Muscle of back (tissue), 11 donors: ENCODE measurements around the gene PHPT1. TPM values are rescaled to one million over a fixed set of nuclear protein-coding genes. Genes with fewer than 3 reads are reported as not detected.
A peak's percentile ranks its signal among the peaks of the same experiment; 100 is the strongest.
"Not testable (repeated sequence)": the region's sequence is repeated elsewhere in the genome, so short reads cannot be mapped to it uniquely, and the experiment has no call there.

Experiments
- DNase-seq, 3 donors: peaks; one replicate each; pipeline versions ENCODE4 v3.0.0 to v3.0.0-alpha.2; 2013
- polyA plus RNA-seq, 10 donors: library from polyadenylated mRNA; unstranded; fragments of 120-200 nt; gene quantifications; one replicate each; pipeline ENCODE4 v1.2.1, GENCODE V29; 2013; ENCODE audit not compliant: insufficient read length in 10 of 10

The PHPT1 gene
- polyA plus RNA-seq, 10 donors, result 63.9 to 118 (median 81.7) TPM

GRCh38 chr9:136835162-136835931, 13.9 kb upstream of the PHPT1 start:
- DNase-seq, result no peak

DNA sequence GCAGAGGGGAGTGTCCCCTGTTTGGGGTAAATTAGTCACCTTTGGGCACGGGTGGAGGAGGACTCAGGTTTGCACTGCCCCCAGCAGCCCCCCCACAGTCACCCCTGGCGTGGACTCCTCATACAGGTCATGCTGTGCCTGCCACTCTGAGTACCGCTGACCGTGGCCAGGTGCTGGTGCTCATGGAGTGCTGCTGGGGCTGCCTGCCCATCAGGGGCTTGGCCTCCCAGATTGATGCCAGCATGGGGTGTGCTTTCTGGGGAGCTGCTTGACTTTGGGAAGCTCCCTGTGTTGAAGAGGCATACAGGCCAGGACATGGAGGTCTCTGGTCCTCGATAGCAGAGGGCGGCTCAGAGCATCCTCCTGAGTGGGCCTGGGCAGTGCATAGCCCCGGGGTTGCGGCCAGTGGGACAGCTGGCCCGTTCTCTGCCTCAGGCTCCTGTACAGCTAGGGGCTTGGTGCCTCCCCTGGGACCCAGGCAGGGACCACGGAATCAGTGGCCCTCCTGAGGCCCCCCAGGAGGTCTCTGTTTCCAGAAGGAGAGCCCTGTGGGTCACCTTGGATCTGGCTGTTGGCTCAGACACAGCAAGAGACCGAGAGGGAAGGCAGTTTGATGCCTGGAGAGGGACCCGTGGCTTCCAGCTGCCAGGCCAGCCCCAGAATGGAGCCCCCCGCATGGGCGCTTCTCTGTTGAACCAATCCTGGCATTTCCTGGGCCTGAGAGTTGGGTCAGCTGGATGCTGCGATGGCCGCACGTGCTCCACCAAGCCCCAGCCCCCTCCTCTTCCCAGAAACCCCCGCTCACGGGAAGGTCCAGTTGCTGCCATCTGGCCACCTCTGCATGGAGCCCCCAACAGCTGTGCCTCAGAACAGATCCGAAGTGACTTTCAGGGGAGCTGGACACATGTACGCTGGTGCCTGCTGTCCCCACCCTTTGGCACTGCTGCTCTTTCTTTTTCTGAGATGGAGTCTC, 13.0 kb upstream of the PHPT1 start:
- peak in 1 of 3 donors; percentile 26 for DNase-seq

DNA sequence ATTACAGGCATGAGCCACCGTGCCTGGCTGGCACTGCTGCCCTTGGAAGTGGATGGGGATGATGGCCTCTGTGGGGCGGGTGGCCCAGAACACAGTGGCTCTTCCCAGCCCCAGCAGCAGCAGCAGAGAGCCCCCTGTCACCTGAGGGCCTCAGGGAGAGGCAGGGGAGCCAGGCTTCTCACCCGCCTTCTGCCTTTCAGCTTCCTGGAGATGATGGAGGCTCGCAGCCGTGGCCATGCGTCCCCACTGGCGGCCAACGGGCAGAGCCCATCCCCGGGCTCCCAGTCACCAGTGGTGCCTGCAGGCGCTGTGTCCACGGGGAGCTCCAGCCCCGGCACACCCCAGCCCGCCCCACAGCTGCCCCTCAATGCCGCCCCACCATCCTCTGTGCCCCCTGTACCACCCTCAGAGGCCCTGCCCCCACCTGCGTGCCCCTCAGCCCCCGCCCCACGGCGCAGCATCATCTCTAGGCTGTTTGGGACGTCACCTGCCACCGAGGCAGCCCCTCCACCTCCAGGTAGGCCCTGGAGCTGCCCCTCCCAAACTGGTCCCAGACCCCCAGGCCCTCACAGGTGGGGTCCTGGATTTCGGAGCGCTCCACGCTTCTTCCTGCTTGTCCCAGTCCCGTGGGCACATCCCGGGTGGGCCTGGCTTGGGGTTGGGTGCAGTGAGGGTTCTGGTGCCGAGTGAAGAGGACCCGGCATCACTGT, 11.9 kb upstream of the PHPT1 start:
- DNase-seq, result no peak

DNA sequence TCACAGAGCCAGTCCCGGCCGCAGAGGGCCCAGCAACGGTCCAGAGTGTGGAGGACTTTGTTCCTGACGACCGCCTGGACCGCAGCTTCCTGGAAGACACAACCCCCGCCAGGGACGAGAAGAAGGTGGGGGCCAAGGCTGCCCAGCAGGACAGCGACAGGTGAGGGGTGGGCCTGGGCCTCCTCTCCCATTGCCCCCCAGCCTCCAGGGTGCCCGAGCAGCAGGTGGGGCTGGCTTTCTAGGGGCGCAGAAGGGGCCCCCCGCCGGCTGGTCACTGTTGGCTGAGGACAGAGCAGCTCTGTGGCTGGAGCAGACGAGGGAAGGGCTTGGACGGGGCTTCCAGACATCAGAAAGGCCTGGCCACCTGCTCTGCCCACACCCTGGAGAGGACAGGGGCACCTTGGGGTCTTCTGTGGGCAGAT, 11.3 kb upstream of the PHPT1 start:
- not testable (repeated sequence) for DNase-seq

DNA sequence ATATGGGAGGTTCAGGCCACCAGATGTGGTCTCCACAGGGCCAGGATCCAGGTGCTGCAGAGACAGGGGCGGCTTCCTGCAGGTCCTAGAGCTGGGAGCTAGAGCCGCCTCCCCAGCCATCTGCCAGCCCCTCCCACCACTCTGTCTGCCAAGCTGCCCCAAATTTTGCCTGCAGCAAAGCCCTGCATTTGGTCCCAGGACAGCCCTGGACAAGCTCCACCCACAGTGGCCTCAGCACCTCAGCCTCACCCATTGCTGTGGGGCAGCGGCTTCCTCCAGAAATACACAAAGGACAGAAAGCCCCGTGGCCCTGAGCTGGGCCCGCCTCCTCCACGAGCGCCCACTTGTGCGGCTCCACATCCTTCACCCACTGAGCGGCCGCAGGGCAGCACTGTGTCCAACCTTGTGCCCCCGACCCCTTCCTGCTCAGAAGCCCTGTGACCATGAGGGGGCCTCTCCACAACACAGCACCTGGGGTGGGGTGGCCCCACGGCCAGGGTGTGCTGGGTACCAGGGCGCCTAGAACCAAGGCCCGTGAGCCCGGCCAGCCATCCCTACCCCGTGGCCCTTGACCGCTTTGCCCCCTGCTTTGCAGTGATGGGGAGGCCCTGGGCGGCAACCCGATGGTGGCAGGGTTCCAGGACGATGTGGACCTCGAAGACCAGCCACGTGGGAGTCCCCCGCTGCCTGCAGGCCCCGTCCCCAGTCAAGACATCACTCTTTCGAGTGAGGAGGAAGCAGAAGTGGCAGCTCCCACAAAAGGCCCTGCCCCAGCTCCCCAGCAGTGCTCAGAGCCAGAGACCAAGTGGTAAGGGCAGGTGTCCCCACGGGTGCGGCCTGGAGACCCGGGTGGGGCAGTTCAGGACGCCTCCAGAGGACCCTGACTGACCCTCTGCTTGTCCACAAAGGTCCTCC, 10.6 kb upstream of the PHPT1 start:
- DNase-seq, result no peak

- DNase-seq, result no peak
Measured at GRCh38 chr9:136839229-136840139, 9.7 kb upstream of the PHPT1 start.

DNA sequence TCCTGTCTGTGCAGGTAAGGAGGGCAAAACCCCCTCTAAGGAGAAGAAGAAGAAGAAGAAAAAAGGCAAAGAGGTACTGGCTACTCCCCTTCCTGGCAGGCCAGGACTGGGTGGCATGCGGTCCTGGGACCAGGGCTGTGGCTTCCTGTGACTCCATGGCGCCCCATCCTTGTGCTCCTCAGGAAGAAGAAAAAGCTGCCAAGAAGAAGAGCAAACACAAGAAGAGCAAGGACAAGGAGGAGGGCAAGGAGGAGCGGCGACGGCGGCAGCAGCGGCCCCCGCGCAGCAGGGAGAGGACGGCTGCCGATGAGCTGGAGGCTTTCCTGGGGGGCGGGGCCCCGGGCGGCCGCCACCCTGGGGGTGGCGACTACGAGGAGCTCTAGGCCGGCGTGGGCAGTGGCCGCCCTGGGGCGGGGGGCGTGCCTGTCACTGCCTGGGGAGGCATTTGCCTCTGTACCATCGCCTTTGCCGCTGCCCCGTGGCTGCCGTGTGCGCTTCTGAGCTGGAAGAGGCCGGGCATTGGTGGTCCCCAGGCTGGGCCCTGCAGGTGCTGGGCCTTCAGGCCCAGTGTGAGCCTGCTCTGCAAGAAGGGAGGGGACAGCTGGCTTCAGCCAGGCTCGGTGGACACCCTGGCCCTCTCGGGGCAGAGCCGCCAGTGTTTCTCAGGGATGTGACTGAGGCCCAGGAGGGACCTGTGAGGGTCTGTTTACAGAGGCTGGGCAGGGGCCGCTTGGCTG, 8.9 kb upstream of the PHPT1 start:
- peak in 1 of 3 donors; percentile 42 for DNase-seq

DNA sequence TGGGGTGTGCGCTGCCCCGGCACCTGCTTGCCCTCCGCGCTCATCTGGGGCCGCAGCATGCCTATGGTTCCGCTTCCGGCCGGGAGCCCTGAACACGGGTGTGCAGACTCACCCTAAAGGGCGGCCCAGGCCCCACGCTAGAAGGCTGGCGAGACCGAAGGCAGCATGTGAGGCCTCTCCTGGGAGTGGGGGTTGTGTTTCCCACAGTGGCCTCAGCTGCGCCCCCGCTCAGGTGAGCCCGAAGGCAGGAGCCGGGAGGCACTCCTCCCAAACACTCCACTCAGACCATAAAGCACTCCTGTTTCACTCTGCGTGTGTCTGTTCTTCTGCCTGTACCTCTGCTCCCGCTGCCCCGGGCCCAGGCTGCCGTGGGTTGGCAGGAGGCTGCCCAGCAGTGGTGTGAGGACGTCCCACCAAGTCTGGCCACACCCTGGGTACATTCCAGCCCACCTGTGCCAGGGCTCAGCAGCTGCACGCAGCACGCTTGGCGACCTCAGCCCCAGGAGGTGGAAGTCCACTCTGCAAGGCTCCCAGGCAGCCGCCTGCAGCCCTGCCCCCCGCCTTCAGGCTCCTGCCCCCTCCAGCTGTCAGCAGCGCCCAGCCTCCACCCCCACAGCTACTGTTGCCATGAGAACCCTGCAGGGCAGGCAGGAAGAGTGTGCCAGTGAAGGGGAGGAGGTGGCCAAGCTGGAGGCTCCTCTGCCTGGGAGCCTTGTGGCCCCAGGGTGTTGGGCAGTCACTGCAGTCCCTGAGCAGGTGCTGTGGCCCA, 8.1 kb upstream of the PHPT1 start:
- DNase-seq, result peak in 2 of 3 donors; percentile 33 to 75

DNA sequence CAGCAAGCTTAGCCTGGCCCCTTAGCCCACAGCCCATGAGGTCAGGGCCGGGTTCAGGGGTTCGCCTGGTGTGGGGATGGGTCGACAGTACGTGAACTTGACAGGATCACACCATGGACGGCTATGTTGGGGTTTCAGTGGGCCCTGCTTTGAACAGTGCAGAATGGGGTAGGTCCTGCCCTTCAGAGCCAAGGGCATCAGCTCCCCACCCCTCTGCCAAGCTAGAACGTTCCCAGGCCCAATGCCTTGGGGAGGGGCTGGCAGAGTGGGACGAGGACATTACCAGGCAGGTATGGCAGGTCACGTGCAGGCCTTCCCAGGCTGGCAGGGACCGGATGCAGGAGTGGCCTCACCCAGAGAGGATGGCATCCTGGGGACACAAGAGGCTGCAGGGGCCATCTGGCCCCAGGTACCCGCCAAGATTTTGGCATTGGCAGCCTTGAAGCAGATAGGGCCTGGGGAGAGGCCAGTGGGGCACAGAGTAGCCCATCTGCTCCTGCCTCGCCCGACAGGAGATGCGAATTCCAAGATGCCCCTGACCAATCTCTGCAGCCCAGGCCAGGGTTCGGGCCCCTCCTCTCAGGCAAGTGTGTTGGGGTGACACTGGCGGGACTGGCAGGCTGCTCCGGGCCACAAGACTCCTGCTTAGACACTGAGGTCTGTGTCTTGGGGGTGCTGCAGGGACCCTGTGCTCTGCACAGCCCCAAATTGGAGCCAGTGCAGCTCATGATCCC, 7.4 kb upstream of the PHPT1 start:
- DNase-seq, result peak in 1 of 3 donors; percentile 27

- DNase-seq, result peak; percentile 59 to 93 (median 81)
Measured at GRCh38 chr9:136842380-136842948, 6.7 kb upstream of the PHPT1 start, which contains the start of gene AJM1. Gene AJM1, plus strand, starts transcription at chr9:136842478. Its CDS starts 1,937 bp downstream, at chr9:136844415.

DNA sequence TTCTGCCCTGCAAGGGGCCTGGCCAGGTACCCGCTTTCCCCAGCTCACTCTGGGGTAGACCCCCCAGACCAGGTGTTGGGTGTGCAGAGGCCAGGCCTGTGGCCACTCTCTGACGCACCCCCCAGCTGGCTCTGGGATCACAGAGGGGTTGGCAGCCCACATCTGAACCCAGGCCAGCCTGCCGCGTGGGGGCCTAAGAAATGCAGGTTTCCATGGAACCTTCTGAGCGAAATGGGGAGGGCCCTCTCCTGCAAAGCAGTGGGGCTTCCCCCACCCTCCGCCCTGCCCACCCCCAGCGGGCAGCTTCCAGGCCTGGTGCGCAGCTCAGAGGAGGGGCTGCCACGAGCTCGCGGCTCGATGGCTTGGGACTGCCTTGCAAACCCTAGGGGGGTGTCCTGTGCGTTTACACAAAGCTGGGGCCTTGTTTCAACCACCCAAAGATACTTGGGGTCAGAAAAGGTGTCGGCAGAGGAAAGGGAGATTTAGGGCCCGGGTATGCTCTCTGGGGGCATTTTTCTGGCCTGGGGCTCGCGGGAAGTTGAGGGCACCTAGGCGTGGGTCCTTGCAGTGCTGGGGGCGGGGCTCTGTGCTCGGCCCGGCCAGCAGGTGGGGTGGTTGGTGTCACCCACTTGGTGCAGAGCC, 5.9 kb upstream of the PHPT1 start:
- DNase-seq, result peak in 1 of 3 donors; percentile 30

- DNase-seq, result peak in 1 of 3 donors; percentile 51
Measured at GRCh38 chr9:136843801-136844740, 5.1 kb upstream of the PHPT1 start.

- peak in 1 of 3 donors; percentile 23 for DNase-seq
Measured at GRCh38 chr9:136844761-136845464, 4.3 kb upstream of the PHPT1 start.

DNA sequence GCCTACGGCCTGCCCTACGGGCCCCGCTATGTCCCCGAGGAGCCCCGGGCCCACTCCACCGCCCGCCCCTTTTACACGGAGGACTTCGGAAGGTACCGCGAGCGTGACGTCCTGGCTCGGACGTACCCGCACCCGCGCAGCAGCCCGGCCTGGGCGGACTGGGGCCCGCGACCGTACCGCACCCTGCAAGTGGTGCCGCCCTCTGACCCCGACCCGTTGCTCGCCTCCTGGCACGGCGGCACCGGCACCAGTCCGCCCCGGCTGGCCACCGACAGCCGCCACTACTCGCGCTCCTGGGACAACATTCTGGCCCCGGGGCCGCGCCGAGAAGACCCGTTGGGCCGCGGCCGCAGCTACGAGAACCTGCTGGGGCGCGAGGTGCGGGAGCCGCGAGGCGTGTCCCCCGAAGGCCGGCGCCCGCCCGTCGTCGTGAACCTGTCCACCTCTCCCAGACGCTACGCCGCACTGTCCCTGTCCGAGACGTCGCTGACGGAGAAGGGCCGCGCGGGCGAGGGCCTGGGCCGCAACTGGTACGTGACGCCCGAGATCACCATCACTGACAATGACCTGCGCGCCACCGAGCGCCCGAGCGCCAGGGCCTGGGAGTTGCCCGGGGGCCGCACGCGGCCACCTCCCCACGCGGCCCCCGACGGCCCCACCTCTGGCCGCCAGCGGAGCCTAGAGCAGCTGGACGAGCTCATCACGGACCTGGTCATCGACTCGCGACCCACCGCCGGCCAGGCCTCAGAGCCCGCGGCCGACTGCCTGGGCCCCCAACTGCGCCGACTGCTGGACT, 3.5 kb upstream of the PHPT1 start:
- DNase-seq, result peak in 1 of 3 donors; percentile 39
